H1 (cell line): ENCODE results near the gene MMP11.

Experiments
- RFX5 ChIP-seq: IDR thresholded peaks from 2 replicates; pipeline ENCODE4 v1.6.1; 2011; ENCODE audit warnings: low read depth, low read length, improper control_type of control experiment, borderline replicate concordance
- TAF1 ChIP-seq: IDR thresholded peaks from 2 replicates; pipeline ENCODE4 v1.6.1; 2011; ENCODE audit warnings: mild to moderate bottlenecking, low read depth, low read length

DNA sequence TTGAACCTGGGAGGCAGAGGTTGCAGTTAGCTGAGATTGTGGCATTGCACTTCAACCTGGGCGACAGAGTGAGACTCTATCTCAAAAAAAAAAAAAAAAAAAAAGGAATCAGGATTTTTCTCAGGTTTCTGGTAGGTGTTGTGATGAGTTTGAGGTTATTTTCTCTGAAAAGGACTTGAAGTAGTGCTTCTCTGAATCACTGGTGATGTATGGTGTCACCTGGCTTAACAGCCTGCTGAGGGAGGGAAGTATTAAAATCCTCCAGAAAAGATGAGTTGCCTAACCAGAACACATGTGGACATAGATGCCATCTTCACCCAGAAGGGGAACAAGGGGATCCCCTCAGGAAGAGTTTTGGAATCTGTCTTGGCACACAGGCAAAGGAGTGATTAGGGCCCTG is 34.2 kb downstream of the MMP11 start:
- TF ChIP-seq RFX5 (no peak), TAF1 (no peak)
